SK-N-SH (cell line): ENCODE results near the gene CCDC192.

ENCODE experiments used
- EP300 ChIP-seq, 2 experiments: IDR thresholded peaks; 2 replicates each; pipeline versions ENCODE4 v1.4.0 to v1.6.1; 2012; ENCODE audit warnings: borderline replicate concordance in 1 of 2, low read depth in 1 of 2, low read length in 1 of 2
- EZH2phosphoT487 ChIP-seq: fragments of 200-600 bp; sonication (generic); IDR thresholded peaks from 2 replicates; pipeline ENCODE4 v1.6.1; 2017; ENCODE audit warnings: low read depth, mixed run types, mild to moderate bottlenecking, antibody characterized with exemption, moderate library complexity, borderline replicate concordance
- JUND ChIP-seq: IDR thresholded peaks from 2 replicates; pipeline ENCODE4 v1.4.0; 2012
- NRF1 ChIP-seq: IDR thresholded peaks from 2 replicates; pipeline ENCODE4 v1.6.1; 2012; ENCODE audit warnings: low read depth, mild to moderate bottlenecking, low read length
- PBX3 ChIP-seq: IDR thresholded peaks from 2 replicates; pipeline ENCODE4; 2012
- TF ChIP-seq, protein P1 (sequence below): fragments of 200-600 bp; sonication (generic); IDR thresholded peaks from 2 replicates; pipeline ENCODE4 v1.6.1; 2017; ENCODE audit warnings: antibody characterized with exemption, mild to moderate bottlenecking, moderate library complexity

DNA sequence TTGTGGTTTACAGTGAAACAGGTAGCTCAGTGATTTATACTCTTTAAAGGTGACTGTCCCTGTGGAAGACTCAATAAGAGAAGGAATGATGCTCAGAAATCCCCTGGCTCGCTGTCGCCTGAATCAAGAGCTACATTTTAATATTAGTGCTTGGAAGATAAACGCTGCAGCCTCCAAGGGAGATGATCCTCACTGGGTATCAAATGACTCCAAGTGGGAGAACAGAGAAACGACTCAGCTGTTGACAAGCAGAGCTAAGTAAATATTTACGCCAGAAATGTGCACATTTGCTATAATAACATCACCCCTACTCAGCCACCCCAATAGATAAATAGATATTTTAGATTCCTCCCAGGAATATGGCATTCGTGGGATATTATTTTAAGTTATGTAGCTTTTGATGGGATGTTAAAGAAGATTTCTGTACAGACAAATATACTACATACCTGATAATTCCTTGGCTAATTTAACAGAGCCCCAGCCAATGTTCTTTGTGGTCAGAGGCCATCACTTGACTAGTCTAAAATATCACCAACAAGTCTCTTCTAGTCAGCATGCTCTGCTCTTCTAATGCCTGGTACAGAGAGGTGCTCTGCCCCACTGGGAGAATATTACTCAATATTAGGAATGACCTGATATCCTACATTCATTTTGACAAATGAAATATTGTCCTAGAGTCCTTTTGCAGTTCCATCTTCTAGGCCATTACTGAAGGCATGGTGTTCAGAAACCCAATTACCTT, 18.3 kb upstream of the CCDC192 start:
- TF ChIP-seq NRF1: no peak
- TF ChIP-seq, protein P1, sequence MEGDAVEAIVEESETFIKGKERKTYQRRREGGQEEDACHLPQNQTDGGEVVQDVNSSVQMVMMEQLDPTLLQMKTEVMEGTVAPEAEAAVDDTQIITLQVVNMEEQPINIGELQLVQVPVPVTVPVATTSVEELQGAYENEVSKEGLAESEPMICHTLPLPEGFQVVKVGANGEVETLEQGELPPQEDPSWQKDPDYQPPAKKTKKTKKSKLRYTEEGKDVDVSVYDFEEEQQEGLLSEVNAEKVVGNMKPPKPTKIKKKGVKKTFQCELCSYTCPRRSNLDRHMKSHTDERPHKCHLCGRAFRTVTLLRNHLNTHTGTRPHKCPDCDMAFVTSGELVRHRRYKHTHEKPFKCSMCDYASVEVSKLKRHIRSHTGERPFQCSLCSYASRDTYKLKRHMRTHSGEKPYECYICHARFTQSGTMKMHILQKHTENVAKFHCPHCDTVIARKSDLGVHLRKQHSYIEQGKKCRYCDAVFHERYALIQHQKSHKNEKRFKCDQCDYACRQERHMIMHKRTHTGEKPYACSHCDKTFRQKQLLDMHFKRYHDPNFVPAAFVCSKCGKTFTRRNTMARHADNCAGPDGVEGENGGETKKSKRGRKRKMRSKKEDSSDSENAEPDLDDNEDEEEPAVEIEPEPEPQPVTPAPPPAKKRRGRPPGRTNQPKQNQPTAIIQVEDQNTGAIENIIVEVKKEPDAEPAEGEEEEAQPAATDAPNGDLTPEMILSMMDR: no peak
- no peak for TF ChIP-seq JUND
- no peak for TF ChIP-seq PBX3
- no peak for TF ChIP-seq EZH2phosphoT487
- no peak for TF ChIP-seq EP300 (IDR thresholded peaks at IDR 0.05; ENCODE audit: borderline replicate concordance in 1 of 2, low read depth in 1 of 2, low read length in 1 of 2)
